NB4 (cell line): ENCODE measurements around the gene KLF4.

Source experiments
- DNase-seq: peaks from one replicate; pipeline ENCODE4 v3.0.0; 2010; ENCODE audit warnings: low read depth
- H3K4me3 ChIP-seq: one replicate; pipeline ENCODE4 v1.5.1; 2011; ENCODE audit warnings: mild to moderate bottlenecking, low read depth, low read length, moderate library complexity
- MYC ChIP-seq: IDR thresholded peaks from 2 replicates; pipeline ENCODE4 v1.6.1; 2011; ENCODE audit warnings: low read depth, low read length
- POLR2A ChIP-seq: IDR thresholded peaks from 2 replicates; pipeline ENCODE4 v1.6.1; 2011; ENCODE audit warnings: mild to moderate bottlenecking; ENCODE audit not compliant: insufficient read length; ENCODE audit errors: extremely low read depth
- TF ChIP-seq, protein P1 (sequence below): IDR thresholded peaks from one replicate; pipeline ENCODE4 v1.5.1; 2012; ENCODE audit warnings: low read depth, low read length
- TF ChIP-seq, protein P2 (sequence below): IDR thresholded peaks from 2 replicates; pipeline ENCODE4 v1.6.1; 2011; ENCODE audit warnings: low read depth, low read length

The KLF4 gene

DNA sequence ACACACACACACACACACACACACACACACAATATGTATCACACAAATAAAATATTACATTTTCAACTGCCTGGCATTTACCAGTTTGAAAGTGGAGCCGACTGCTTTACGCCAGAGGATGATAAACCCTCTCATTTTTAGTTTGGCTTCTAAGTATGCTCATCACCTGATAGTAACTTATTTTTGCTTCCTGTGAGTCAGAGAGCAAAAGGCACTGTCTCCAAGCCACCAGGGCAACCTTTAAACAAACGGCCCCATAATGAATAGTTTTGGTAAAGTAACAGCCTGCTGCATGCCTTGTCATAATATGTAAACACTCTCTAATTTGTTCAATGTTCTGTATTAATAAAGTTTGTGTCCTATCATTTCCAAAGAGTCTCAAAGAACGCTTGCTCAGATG lies 26.9 kb downstream of the KLF4 start:
- DNase-seq = no peak
- no peak overlapping the region for H3K4me3 ChIP-seq
- TF ChIP-seq MYC (no peak), POLR2A (no peak)
- TF ChIP-seq, protein P1, sequence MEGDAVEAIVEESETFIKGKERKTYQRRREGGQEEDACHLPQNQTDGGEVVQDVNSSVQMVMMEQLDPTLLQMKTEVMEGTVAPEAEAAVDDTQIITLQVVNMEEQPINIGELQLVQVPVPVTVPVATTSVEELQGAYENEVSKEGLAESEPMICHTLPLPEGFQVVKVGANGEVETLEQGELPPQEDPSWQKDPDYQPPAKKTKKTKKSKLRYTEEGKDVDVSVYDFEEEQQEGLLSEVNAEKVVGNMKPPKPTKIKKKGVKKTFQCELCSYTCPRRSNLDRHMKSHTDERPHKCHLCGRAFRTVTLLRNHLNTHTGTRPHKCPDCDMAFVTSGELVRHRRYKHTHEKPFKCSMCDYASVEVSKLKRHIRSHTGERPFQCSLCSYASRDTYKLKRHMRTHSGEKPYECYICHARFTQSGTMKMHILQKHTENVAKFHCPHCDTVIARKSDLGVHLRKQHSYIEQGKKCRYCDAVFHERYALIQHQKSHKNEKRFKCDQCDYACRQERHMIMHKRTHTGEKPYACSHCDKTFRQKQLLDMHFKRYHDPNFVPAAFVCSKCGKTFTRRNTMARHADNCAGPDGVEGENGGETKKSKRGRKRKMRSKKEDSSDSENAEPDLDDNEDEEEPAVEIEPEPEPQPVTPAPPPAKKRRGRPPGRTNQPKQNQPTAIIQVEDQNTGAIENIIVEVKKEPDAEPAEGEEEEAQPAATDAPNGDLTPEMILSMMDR = no peak
- TF ChIP-seq, protein P2, sequence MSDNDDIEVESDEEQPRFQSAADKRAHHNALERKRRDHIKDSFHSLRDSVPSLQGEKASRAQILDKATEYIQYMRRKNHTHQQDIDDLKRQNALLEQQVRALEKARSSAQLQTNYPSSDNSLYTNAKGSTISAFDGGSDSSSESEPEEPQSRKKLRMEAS = no peak

DNA sequence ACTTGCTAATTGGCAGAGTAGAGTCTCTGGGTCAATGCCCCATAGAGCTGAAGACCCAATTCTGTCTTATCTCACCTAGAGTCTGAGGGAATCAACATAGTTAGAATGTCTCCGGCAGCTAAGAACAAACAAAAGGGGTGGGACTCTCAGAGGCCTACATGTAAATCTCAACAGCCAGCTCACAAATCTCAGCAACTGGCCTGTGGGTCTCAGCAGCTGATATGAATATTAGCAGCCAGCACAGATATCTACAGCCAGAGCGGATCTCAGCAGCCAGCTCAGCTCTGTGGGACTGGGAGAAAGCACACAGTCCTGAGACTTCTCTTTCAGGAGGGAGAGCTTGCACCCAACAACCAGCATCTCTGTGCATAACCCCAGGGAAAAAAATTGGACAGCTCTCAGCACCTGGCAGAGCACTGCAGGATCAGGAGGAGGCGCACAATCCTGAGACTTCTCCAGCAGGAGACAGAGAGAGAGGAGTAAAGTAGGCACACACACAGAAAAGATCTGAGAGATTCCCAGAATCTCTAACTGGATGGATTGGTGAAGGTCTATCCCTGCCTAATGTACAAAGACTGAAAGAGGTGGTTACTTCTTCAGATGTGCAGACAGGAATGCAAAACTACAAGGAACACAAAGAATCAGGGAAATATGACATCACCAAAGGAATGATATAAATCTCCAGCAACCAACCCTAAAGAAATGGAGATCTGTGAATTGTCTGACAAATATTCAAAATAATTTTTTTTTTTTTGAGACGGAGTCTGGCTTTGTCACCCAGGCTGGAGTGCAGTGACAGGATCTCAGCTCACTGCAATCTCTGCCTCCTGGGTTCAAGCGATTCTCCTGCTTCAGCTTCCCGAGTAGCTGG lies 29.2 kb downstream of the KLF4 start:
- H3K4me3 ChIP-seq = no peak overlapping the region
- DNase-seq = no peak
- TF ChIP-seq, protein P1 = no peak
- TF ChIP-seq MYC (no peak), POLR2A (no peak)
- TF ChIP-seq, protein P2 = no peak

DNA sequence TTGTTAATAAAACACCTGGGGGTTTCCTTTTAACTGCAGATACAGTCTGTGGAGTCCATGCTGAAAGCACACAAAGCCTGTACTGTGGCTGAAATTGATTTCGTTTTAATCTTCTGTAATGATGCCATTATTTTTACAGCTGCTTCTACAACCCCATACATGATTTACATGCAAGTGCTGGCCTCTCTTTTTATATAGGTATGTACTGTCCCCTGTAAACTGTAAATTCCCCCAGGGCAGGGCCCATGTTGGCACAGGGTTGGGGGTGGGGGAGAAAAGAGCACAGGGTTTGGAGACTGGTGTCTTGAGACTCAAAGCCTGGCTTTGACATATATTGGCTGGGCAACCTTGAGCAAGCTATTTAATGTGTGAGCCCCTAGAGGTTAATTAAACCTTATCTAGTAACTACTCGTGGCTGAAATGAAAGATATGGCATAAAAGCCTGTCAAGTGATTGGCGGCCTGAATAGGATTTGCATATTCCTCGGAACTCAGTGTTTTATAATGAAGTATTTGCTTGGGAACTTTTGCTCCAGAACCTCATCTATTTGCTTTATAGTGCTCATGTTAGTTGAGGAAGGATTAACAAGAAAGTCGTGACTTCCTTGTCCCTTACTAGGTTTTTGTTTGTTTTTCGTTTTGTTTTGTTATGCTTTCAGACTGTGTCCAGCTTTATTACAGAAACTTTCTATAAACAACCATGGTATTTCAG lies 34.0 kb downstream of the KLF4 start:
- H3K4me3 ChIP-seq = no peak overlapping the region
- TF ChIP-seq MYC (no peak), POLR2A (no peak)
- TF ChIP-seq, protein P1 = no peak
- TF ChIP-seq, protein P2 = no peak
- no peak for DNase-seq

DNA sequence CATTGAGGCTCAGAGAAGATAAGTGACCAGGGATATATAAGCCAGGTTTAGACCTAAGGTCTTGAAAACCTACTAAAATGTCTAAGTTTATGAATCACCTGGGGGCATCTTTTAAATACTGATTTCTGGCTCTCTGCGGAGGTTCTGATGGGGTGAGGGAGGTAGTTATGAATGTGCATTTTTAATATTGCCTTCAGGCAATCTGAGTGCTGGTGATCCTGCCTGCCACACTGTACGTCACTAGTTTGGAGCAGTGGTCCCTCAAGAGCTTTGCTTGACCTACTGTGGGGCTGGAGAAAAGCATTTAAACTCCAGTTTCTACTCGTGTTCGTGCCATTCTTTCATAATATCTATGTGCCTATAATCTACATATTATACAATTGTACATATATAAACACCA lies 36.1 kb downstream of the KLF4 start:
- no peak for DNase-seq
- TF ChIP-seq POLR2A = no peak
- TF ChIP-seq MYC = no peak
- TF ChIP-seq, protein P1 = no peak
- TF ChIP-seq, protein P2 = no peak

DNA sequence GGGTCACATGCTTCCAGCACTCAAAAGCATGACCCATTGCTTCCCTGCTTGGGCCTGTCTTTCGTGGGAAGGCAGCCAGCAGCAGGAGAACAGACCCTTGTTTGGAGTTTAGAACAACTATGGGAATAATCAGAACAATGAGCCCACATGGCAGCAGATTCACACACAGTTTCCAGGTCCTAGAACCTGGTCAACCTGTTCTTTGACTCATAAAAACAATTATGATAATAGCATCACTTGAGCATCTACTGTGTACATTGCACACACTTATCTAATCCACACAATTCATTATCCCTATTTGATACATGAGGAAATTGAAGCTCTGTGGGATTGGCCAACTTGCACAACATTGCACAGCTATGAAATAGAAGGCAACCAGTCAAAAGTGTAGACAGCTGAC lies 41.7 kb downstream of the KLF4 start:
- no peak overlapping the region for H3K4me3 ChIP-seq
- TF ChIP-seq, protein P2 = no peak
- TF ChIP-seq, protein P1 = no peak
- TF ChIP-seq MYC = no peak
- TF ChIP-seq POLR2A = no peak
- DNase-seq = no peak

More for the DNA sequence above, 36.1 kb downstream of the KLF4 start:
- no peak overlapping the region for H3K4me3 ChIP-seq
